ENCODE results near the gene SHISA5. TPM values are rescaled to one million over a fixed set of nuclear protein-coding genes. Genes with fewer than 3 reads are reported as not detected.

SHISA5 gene
- polyA plus RNA-seq, 2 donors, result 54.0 to 94.9 TPM

Other genes starting within 250 kb of the SHISA5 start
- 10 to 100 TPM; 11.4 to 16.7 TPM for gene NME6, start 202.8 kb downstream of the SHISA5 start, polyA plus RNA-seq
- gene SPINK8, start 170.5 kb downstream of the SHISA5 start, polyA plus RNA-seq, result 1 to 10 TPM; 1.2 to 2.6 TPM
- under 1 TPM in 1 of 2 donors, not detected in 1; 0.08 TPM for gene FBXW12, start 132.0 kb downstream of the SHISA5 start, polyA plus RNA-seq
- gene PLXNB1, start 74.1 kb downstream of the SHISA5 start, polyA plus RNA-seq, result 100 to 1,000 TPM in 1 of 2 donors, 10 to 100 TPM in 1; 73.4 to 298 TPM
- 10 to 100 TPM in 1 of 2 donors, 1 to 10 TPM in 1; 7.0 to 15.5 TPM for gene CCDC51, start 64.1 kb downstream of the SHISA5 start, polyA plus RNA-seq
- gene TMA7, start 63.9 kb downstream of the SHISA5 start, polyA plus RNA-seq, result 100 to 1,000 TPM; 364 to 613 TPM
- 1 to 10 TPM; 4.9 to 5.7 TPM for gene ATRIP, start 57.4 kb downstream of the SHISA5 start, polyA plus RNA-seq
- gene PFKFB4, start 52.6 kb upstream of the SHISA5 start, polyA plus RNA-seq, result 1 to 10 TPM; 3.8 to 9.2 TPM
- gene UCN2, start 59.6 kb upstream of the SHISA5 start, polyA plus RNA-seq, result 1 to 10 TPM; 2.3 to 7.2 TPM
- 100 to 1,000 TPM in 1 of 2 donors, 10 to 100 TPM in 1; 60.7 to 265 TPM for gene COL7A1, start 91.2 kb upstream of the SHISA5 start, polyA plus RNA-seq
- gene UQCRC1, start 105.5 kb upstream of the SHISA5 start, polyA plus RNA-seq, result 100 to 1,000 TPM; 192 to 264 TPM
- gene TMEM89, start 117.6 kb upstream of the SHISA5 start, polyA plus RNA-seq, result not detected
- gene SLC26A6, start 131.3 kb upstream of the SHISA5 start, polyA plus RNA-seq, result 10 to 100 TPM in 1 of 2 donors, 1 to 10 TPM in 1; 6.4 to 20.8 TPM
- gene CELSR3, start 158.7 kb upstream of the SHISA5 start, polyA plus RNA-seq, result under 1 TPM; 0.36 to 0.77 TPM
- gene NCKIPSD, start 181.7 kb upstream of the SHISA5 start, polyA plus RNA-seq, result 1 to 10 TPM; 7.6 to 8.2 TPM
- 100 to 1,000 TPM in 1 of 2 donors, 10 to 100 TPM in 1; 67.8 to 110 TPM for gene IP6K2, start 213.0 kb upstream of the SHISA5 start, polyA plus RNA-seq

Measured in esophagus (tissue), 2 donors.